Prostate gland (tissue), 2 donors: Measurements from ENCODE around the gene ZNF2. TPM values are rescaled to one million over a fixed set of nuclear protein-coding genes. Genes with fewer than 3 reads are reported as not detected.

Source experiments
- DNase-seq: peaks from one replicate; pipeline ENCODE4 v3.0.0-alpha.2; 2019; ENCODE audit warnings: low spot score
- H3K27ac ChIP-seq, 2 donors: fragments of 200-600 bp; sonication (generic); 2 replicates each; pipeline ENCODE4 v1.5.1; 2017 to 2019
- H3K27me3 ChIP-seq: fragments of 200-600 bp; sonication (generic); replicated peaks from 2 replicates; pipeline ENCODE4 v1.5.1; 2019; ENCODE audit not compliant: insufficient read depth
- H3K36me3 ChIP-seq, 2 donors: fragments of 200-600 bp; sonication (generic); 1 replicate in 1 of 2; 2 replicates in 1 of 2; pipeline versions ENCODE4 v1.5.1 to v1.8.1; 2017 to 2019
- H3K4me1 ChIP-seq: fragments of 200-600 bp; sonication (generic); replicated peaks from 2 replicates; pipeline ENCODE4 v1.5.1; 2019
- H3K4me3 ChIP-seq, 2 donors: fragments of 200-600 bp; sonication (generic); 2 replicates each; pipeline ENCODE4 v1.5.1; 2017 to 2019
- H3K9me3 ChIP-seq: fragments of 200-600 bp; sonication (generic); 2 replicates; pipeline ENCODE4 v1.5.1; 2017
- CTCF ChIP-seq, 4 experiments: fragments of 200-600 bp in 2 of 4; fragments of 450-650 bp in 2 of 4; sonication (generic) in 2 of 4; IDR thresholded peaks; 1 replicate in 3 of 4; 2 replicates in 1 of 4; pipeline ENCODE4 v1.5.1; 2016 to 2019; ENCODE audit warnings: antibody characterized with exemption in 4 of 4, mild to moderate bottlenecking in 2 of 4, moderate library complexity in 2 of 4
- POLR2A ChIP-seq: fragments of 450-650 bp; IDR thresholded peaks from one replicate; pipeline ENCODE4 v1.6.1; 2016; ENCODE audit warnings: antibody characterized with exemption, mild to moderate bottlenecking
- POLR2AphosphoS5 ChIP-seq: sonication (generic); formaldehyde crosslinking; IDR thresholded peaks from one replicate; pipeline ENCODE4 v1.6.1; 2017; ENCODE audit warnings: antibody characterized with exemption
- WGBS: methylation state at CpG from one replicate; pipeline ENCODE4 v1.1.5; 2018; 5-methylcytosine and 5-hydroxymethylcytosine counted together
- intact Hi-C: fragments of 100-400 bp; cut with DNase I; formaldehyde crosslinking; loops from one replicate; pipeline ENCODE4 v1.14.2; 2022
- total RNA-seq, 2 donors: library from RNA; depleted of rRNA; stranded (reverse); fragments of >200 nt; gene quantifications; one replicate each; pipeline ENCODE4 v1.1.0, GENCODE V29; 2016

ZNF2 gene
- 1 to 10 TPM; 6.2 to 7.1 TPM for total RNA-seq

GRCh38 chr2:95165371-95166064 lies at the start of gene ZNF2:
TSS of gene ZNF2 (plus strand) at chr2:95165809. CDS start at chr2:95176227, 10,418 bp downstream.
- H3K9me3 ChIP-seq = no peaks in the 10 kb centered on the region
- H3K27me3 ChIP-seq = no peaks in the 10 kb centered on the region
- peak; percentile 98 for DNase-seq
- intact Hi-C loops = loop anchor here (5.0 kb wide), 1 partner anchor 42 kb away; the partner anchor contains the start of gene ZNF892
- H3K4me3 ChIP-seq = peak within 1 kb of the TSS; percentile 64 to 81
- H3K27ac ChIP-seq = peak within 1 kb of the TSS; percentile 84 to 91
- H3K4me1 ChIP-seq = peaks cover 3% of the 10 kb centered on the region
- TF ChIP-seq POLR2AphosphoS5 = peak; percentile 98
- peak in 2 of 4 experiments; percentile 24 to 37 for TF ChIP-seq CTCF (IDR thresholded peaks at IDR 0.05)
- TF ChIP-seq POLR2A = peak; percentile 54
- no peaks in the 10 kb centered on the region for H3K36me3 ChIP-seq
- whole genome bisulfite sequencing = under 1% methylated on average over 51 of the region's 56 CpGs

GRCh38 chr2:95121093-95121406 lies 44.6 kb upstream of the ZNF2 start:
- H3K27ac ChIP-seq = peak overlapping the region; percentile 90 to 95
- DNase-seq = no peak
- intact Hi-C loops = no loop called here
- H3K9me3 ChIP-seq = no peaks in the 10 kb centered on the region
- WGBS = under 1% methylated on average over 11 of the region's 11 CpGs
- TF ChIP-seq POLR2AphosphoS5 (no peak), POLR2A (no peak), CTCF (IDR thresholded peaks at IDR 0.05) (no peak)
- H3K36me3 ChIP-seq = no peaks in the 10 kb centered on the region
- no peaks in the 10 kb centered on the region for H3K27me3 ChIP-seq
- no peaks in the 10 kb centered on the region for H3K4me1 ChIP-seq
- peak overlapping the region; percentile 92 to 99 for H3K4me3 ChIP-seq

- no peaks in the 10 kb centered on the region for H3K36me3 ChIP-seq
- H3K27ac ChIP-seq = peak within 1 kb of the TSS; percentile 90 to 95
- TF ChIP-seq POLR2AphosphoS5 (no peak), POLR2A (peak; percentile 77), CTCF (IDR thresholded peaks at IDR 0.05) (no peak)
- H3K9me3 ChIP-seq = no peaks in the 10 kb centered on the region
- peak within 1 kb of the TSS; percentile 92 to 99 for H3K4me3 ChIP-seq
- intact Hi-C loops = no loop called here
- no peaks in the 10 kb centered on the region for H3K4me1 ChIP-seq
- no peaks in the 10 kb centered on the region for H3K27me3 ChIP-seq
- 0% methylated on average over 65 of the region's 86 CpGs for WGBS
- DNase-seq = peak; percentile 78
These were observed 44.0 kb upstream of the ZNF2 start, which contains the start of gene MRPS5 for GRCh38 chr2:95121407-95122196. TSS of gene MRPS5 (minus strand) at chr2:95121808. CDS start at chr2:95121791, 17 bp downstream.

- no peak for TF ChIP-seq POLR2AphosphoS5
- no peak for TF ChIP-seq POLR2A
- no peak for TF ChIP-seq CTCF (IDR thresholded peaks at IDR 0.05)
- Histone ChIP-seq H3K4me3 (peak overlapping the region; percentile 92 to 99), H3K27ac (peak overlapping the region; percentile 90 to 95), H3K9me3 (no peaks in the 10 kb centered on the region), H3K27me3 (no peaks in the 10 kb centered on the region), H3K36me3 (no peaks in the 10 kb centered on the region), H3K4me1 (no peaks in the 10 kb centered on the region)
- WGBS = 20% methylated on average over 5 of the region's 5 CpGs
- intact Hi-C loops = no loop called here
- DNase-seq = no peak
These were observed 43.4 kb upstream of the ZNF2 start for GRCh38 chr2:95122197-95122551.
